Measurements from ENCODE around the gene RNF130. TPM values are rescaled to one million over a fixed set of nuclear protein-coding genes. Genes with fewer than 3 reads are reported as not detected.

The RNF130 gene
- total RNA-seq, 4 donors from 2014 or later: 34.5 to 79.5 (median 55.6) TPM

- in situ Hi-C loops (cut with MboI; ENCODE audit: low sequenced_read_pairs in 4 of 4): loop anchor here in 1 of 4 donors (25.0 kb wide), 2 partner anchors 171 to 321 kb away; partner anchors contain the start of gene TBC1D9B
- no peak overlapping the region for H3K4me3 ChIP-seq
- intact Hi-C loops (cut with DNase I; ENCODE audit: low total_unique reads): no loop called here
- DNase-seq: no peak
- no peak for TF ChIP-seq POLR2A (IDR thresholded peaks at IDR 0.05)
- no peak overlapping the region for H3K27ac ChIP-seq
- no peaks in the 10 kb centered on the region for H3K9me3 ChIP-seq
- H3K36me3 ChIP-seq: no peaks in the 10 kb centered on the region
- no peaks in the 10 kb centered on the region for H3K4me1 ChIP-seq
- no peak for ATAC-seq
- peaks cover 0 to 3% (median 0%) of the 10 kb centered on the region in 3 donors for H3K27me3 ChIP-seq
These were observed 11.3 kb upstream of the RNF130 start for GRCh38 chr5:180082633-180083420.

DNA sequence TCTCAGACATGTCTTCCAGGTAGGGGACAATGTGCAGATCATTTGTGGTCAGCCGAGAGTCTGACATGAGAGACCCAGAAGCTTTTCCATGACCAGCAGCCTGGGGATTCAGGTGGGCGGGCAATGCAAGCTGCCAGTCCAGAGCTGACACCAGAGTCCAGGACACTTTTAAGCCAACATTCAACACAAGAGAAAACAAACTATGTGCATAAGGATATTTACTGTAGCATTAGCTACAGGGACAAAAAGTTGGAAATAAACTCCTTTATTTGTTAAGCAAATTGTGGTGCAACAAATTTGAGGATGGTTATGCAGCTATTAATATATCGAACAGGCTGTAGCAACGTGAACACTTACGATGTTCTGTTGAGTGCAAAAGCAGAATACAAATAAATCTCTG is 9.9 kb upstream of the RNF130 start:
- TF ChIP-seq POLR2A (IDR thresholded peaks at IDR 0.05): no peak
- TF ChIP-seq, protein P1, sequence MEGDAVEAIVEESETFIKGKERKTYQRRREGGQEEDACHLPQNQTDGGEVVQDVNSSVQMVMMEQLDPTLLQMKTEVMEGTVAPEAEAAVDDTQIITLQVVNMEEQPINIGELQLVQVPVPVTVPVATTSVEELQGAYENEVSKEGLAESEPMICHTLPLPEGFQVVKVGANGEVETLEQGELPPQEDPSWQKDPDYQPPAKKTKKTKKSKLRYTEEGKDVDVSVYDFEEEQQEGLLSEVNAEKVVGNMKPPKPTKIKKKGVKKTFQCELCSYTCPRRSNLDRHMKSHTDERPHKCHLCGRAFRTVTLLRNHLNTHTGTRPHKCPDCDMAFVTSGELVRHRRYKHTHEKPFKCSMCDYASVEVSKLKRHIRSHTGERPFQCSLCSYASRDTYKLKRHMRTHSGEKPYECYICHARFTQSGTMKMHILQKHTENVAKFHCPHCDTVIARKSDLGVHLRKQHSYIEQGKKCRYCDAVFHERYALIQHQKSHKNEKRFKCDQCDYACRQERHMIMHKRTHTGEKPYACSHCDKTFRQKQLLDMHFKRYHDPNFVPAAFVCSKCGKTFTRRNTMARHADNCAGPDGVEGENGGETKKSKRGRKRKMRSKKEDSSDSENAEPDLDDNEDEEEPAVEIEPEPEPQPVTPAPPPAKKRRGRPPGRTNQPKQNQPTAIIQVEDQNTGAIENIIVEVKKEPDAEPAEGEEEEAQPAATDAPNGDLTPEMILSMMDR (IDR thresholded peaks at IDR 0.05 in 4 of 5, conservative IDR thresholded peaks at IDR 0.05 in 1 of 5): no peak

GRCh38 chr5:180080486-180081280 is 9.1 kb upstream of the RNF130 start:
- no peaks in the 10 kb centered on the region for H3K9me3 ChIP-seq
- ATAC-seq (no peak), DNase-seq (no peak)
- in situ Hi-C loops (cut with MboI; ENCODE audit: low sequenced_read_pairs in 4 of 4): loop anchor here in 1 of 4 donors (25.0 kb wide), 2 partner anchors 168 to 318 kb away; partner anchors contain the start of gene TBC1D9B
- intact Hi-C loops (cut with DNase I; ENCODE audit: low total_unique reads): no loop called here
- H3K36me3 ChIP-seq: no peaks in the 10 kb centered on the region
- H3K4me1 ChIP-seq: no peaks in the 10 kb centered on the region
- H3K4me3 ChIP-seq: no peak overlapping the region
- H3K27me3 ChIP-seq: peaks cover 0 to 3% (median 0%) of the 10 kb centered on the region in 3 donors
- no peak overlapping the region for H3K27ac ChIP-seq
- TF ChIP-seq, protein P1 (IDR thresholded peaks at IDR 0.05 in 4 of 5, conservative IDR thresholded peaks at IDR 0.05 in 1 of 5): no peak
- no peak for TF ChIP-seq POLR2A (IDR thresholded peaks at IDR 0.05)

More for the DNA sequence above, 9.9 kb upstream of the RNF130 start:
- H3K4me3 ChIP-seq: no peak overlapping the region
- ATAC-seq: no peak
- H3K9me3 ChIP-seq: no peaks in the 10 kb centered on the region
- H3K27ac ChIP-seq: no peak overlapping the region
- H3K27me3 ChIP-seq: peaks cover 0 to 3% (median 0%) of the 10 kb centered on the region in 3 donors
- H3K36me3 ChIP-seq: no peaks in the 10 kb centered on the region
- DNase-seq: no peak
- intact Hi-C loops (cut with DNase I; ENCODE audit: low total_unique reads) (no loop called here), in situ Hi-C loops (cut with MboI; ENCODE audit: low sequenced_read_pairs in 4 of 4) (loop anchor here in 1 of 4 donors (25.0 kb wide), 2 partner anchors 169 to 319 kb away; partner anchors contain the start of gene TBC1D9B)
- no peaks in the 10 kb centered on the region for H3K4me1 ChIP-seq

DNA sequence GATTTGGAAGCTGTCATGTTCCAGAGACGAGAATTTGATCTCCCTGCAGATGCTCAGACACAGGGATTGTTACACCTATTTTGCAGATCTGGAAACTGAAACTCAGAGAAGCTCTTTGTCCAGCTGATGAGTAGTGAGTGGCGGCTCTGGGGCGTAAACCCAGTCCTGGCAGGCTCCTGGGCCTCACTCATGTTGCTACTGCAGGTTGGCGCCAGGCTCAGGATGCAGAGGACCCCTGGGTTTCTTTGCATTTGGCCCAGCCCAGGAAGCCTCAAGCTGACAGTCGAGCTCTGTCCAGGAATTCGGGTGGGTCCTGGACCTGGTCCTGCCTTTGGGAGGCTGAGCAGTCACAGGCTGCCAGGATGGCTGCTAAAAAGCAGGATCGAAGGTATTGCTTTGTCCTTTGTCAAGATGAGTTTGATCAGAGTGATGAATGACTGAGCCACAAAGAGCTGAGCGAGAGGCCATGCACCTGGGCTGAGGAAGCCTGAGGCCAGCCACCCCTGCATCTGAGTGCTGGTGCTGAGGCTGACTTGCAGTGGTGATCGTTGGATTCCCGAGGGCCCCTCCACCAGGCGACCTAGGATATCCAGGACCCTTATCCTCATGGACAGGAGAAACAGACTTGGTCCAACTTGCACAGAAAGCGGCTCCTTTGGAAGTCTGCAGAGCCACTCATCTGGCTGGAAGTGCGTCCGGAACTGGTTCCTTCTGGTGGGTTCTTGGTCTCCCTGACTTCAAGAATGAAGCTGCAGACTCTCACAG is 8.3 kb upstream of the RNF130 start:
- DNase-seq: no peak
- in situ Hi-C loops (cut with MboI; ENCODE audit: low sequenced_read_pairs in 4 of 4) (loop anchor here in 1 of 4 donors (25.0 kb wide), 2 partner anchors 168 to 318 kb away; partner anchors contain the start of gene TBC1D9B), intact Hi-C loops (cut with DNase I; ENCODE audit: low total_unique reads) (loop anchor here (10.0 kb wide), 1 partner anchor 1455 kb away; the partner anchor contains the start of gene CLK4)
- Histone ChIP-seq H3K36me3 (no peaks in the 10 kb centered on the region), H3K4me3 (no peak overlapping the region), H3K27ac (no peak overlapping the region), H3K9me3 (no peaks in the 10 kb centered on the region), H3K27me3 (peaks cover 0 to 3% (median 0%) of the 10 kb centered on the region in 3 donors), H3K4me1 (no peaks in the 10 kb centered on the region)
- TF ChIP-seq POLR2A (IDR thresholded peaks at IDR 0.05): no peak
- TF ChIP-seq, protein P1 (IDR thresholded peaks at IDR 0.05 in 4 of 5, conservative IDR thresholded peaks at IDR 0.05 in 1 of 5): no peak
- no peak for ATAC-seq

Measured in gastrocnemius medialis (tissue), 4 donors.